ENCODE data around the gene CLEC4G.
"Not testable (repeated sequence)": the region's sequence is repeated elsewhere in the genome, so short reads cannot be mapped to it uniquely, and the experiment has no call there.

The CLEC4G gene

DNA sequence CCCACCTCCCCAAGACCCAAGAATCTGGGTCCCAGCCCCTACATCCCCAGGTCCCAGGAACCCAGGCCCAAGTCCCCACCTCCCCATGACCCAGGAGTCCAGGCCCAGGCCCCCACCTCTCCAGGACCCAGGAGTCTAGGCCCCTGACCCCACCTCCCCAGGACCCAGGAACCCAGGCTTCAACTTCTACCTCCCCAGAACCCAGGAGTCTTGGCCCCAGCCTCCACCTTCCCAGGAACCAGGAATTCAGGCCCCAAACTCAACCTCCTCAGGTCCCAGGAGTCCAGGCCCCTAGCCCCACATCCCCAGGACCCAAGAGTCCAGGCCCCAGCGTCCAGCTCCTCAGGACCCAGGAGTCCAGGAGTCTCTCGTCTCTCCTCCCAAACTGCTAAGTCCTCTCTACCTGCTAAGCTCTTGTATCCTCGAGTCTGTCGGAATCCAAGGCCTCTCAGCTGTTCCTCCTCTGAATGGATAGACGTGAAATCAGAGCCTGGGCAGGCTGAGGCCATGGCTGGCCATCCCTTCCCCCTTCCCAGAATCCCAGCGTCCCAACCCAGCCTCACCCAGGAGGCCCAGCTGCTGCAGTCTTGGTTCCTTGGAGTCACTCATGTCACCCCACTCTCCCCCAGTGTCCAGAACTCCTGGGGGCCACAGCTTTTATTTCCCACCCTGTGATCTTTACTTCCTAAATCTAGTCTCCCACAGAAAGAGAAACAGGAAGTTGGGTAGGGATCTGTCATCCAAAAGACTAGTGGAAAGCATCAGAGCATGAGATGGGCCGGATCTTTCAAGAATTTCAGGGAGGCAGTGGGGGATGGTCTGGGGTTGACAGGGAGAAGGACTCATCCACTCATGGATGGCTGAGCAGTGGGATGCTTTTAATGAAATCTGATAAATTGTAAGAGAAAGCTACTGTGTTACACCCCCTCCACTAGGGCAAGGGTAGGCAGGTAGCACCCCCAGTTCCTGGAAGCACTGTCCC lies 15.3 kb upstream of the CLEC4G start, which contains the start of gene CD209:
CD209 (minus strand) TSS at position 632 of the 982 bp plus-strand sequence; CDS start at position 609, 23 bp downstream.
- Histone ChIP-seq H3K9me3 (ENCODE audit: control insufficient read depth, insufficient read depth, low read depth, low read length) (no peaks in the 10 kb centered on the region; the same call in 1 of the 2 replicates), H3K36me3 (ENCODE audit: control insufficient read depth, insufficient read depth, low read length) (no peaks in the 10 kb centered on the region), H3K4me3 (ENCODE audit: low read depth, low read length) (no peak within 1 kb of the TSS), H3K9ac (ENCODE audit: low read length) (no peak within 1 kb of the TSS), H3K4me1 (ENCODE audit: control insufficient read depth, insufficient read depth, low read length) (peaks cover 7% of the 10 kb centered on the region; the same call in 1 of the 2 replicates), H3K27ac (ENCODE audit: low read depth, low read length) (no peak within 1 kb of the TSS), H3K27me3 (ENCODE audit: control insufficient read depth, insufficient read depth, low read length) (peaks cover 34% of the 10 kb centered on the region)

GRCh38 chr19:7746306-7746705 lies 14.4 kb upstream of the CLEC4G start:
- H3K9ac ChIP-seq (ENCODE audit: low read length); H3K4me1 ChIP-seq (ENCODE audit: control insufficient read depth, insufficient read depth, low read length); H3K9me3 ChIP-seq (ENCODE audit: control insufficient read depth, insufficient read depth, low read depth, low read length); H3K4me3 ChIP-seq (ENCODE audit: low read depth, low read length); H3K27ac ChIP-seq (ENCODE audit: low read depth, low read length); H3K36me3 ChIP-seq (ENCODE audit: control insufficient read depth, insufficient read depth, low read length): not testable (repeated sequence)
- peaks cover 39% of the 10 kb centered on the region for H3K27me3 ChIP-seq (ENCODE audit: control insufficient read depth, insufficient read depth, low read length)

DNA sequence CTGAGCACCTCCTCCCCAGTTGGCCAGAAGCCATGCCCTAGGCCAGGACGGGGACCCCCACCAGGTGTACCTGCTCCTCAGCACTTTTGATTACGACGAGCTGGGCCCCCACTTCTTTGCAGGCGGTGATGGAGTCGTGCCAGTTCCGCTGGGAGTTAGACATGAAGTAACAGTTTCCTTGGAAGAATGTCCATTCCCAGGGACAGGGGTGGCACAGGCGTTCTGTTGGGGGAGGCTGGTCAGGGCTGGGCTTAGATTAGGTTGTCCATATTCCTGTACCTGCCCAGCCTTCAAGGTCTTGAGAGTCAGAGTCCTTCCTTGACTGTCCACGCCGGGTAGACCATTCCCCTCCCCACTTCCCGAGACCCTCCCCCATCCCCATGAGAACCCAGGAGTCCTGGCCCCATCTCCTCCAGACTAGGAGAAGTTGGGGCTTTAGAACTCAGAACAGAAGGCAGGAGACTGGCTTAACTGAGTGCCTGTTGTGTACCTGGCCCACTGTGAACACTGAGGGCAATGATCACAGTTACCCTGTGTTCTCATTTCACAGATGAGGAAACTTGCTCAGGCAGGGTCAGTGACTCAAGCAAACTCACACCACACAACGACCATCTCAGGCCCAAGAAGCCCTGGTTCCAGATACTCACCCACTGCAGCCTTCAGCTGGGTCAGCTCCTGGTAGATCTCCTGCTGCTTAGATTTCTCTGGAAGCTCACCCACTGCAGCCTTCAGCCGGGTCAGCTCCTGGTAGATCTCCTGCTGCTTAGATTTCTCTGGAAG lies 13.2 kb upstream of the CLEC4G start:
- H3K9me3 ChIP-seq (ENCODE audit: control insufficient read depth, insufficient read depth, low read depth, low read length) = no peaks in the 10 kb centered on the region; the same call in 1 of the 2 replicates

GRCh38 chr19:7744199-7744786 lies 12.4 kb upstream of the CLEC4G start:
- Histone ChIP-seq H3K27me3 (ENCODE audit: control insufficient read depth, insufficient read depth, low read length) (peaks cover 50% of the 10 kb centered on the region), H3K9ac (ENCODE audit: low read length) (no peak overlapping the region), H3K4me3 (ENCODE audit: low read depth, low read length) (no peak overlapping the region)

More for the DNA sequence above, 13.2 kb upstream of the CLEC4G start:
- no peak overlapping the region for H3K9ac ChIP-seq (ENCODE audit: low read length)
- no peak overlapping the region for H3K27ac ChIP-seq (ENCODE audit: low read depth, low read length)
- H3K4me3 ChIP-seq (ENCODE audit: low read depth, low read length) = no peak overlapping the region
- peaks cover 43% of the 10 kb centered on the region for H3K27me3 ChIP-seq (ENCODE audit: control insufficient read depth, insufficient read depth, low read length)
- H3K4me1 ChIP-seq (ENCODE audit: control insufficient read depth, insufficient read depth, low read length) = peaks cover 7% of the 10 kb centered on the region; the same call in 1 of the 2 replicates
- H3K36me3 ChIP-seq (ENCODE audit: control insufficient read depth, insufficient read depth, low read length) = no peaks in the 10 kb centered on the region

GRCh38 chr19:7743425-7743841 lies 11.5 kb upstream of the CLEC4G start:
- Histone ChIP-seq H3K27me3 (ENCODE audit: control insufficient read depth, insufficient read depth, low read length) (peaks cover 58% of the 10 kb centered on the region), H3K9ac (ENCODE audit: low read length) (no peak overlapping the region), H3K36me3 (ENCODE audit: control insufficient read depth, insufficient read depth, low read length) (no peaks in the 10 kb centered on the region), H3K27ac (ENCODE audit: low read depth, low read length) (no peak overlapping the region), H3K4me3 (ENCODE audit: low read depth, low read length) (no peak overlapping the region), H3K9me3 (ENCODE audit: control insufficient read depth, insufficient read depth, low read depth, low read length) (no peaks in the 10 kb centered on the region), H3K4me1 (ENCODE audit: control insufficient read depth, insufficient read depth, low read length) (peaks cover 7% of the 10 kb centered on the region; the same call in 1 of the 2 replicates)

More at GRCh38 chr19:7744199-7744786, 12.4 kb upstream of the CLEC4G start:
- Histone ChIP-seq H3K9me3 (ENCODE audit: control insufficient read depth, insufficient read depth, low read depth, low read length) (no peaks in the 10 kb centered on the region), H3K36me3 (ENCODE audit: control insufficient read depth, insufficient read depth, low read length) (no peaks in the 10 kb centered on the region), H3K4me1 (ENCODE audit: control insufficient read depth, insufficient read depth, low read length) (peaks cover 7% of the 10 kb centered on the region; the same call in 1 of the 2 replicates), H3K27ac (ENCODE audit: low read depth, low read length) (no peak overlapping the region)

DNA sequence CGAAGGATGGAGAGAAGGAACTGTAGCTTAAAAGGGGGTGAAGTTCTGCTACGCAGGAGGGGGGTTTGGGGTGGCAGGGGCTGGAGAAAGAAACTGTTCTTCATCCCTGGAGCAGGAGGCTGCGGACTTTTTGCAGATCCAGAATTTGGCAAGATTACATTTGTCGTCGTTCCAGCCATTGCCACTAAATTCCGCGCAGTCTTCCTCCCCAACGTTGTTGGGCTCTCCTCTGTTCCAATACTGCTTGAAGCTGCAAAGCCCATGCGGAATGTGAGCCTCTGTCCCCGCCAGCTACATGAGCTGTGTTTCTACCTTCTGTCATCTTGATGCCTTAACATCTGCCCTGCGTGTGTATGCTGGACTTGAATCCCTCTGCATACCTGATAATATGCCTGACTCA lies 11.1 kb upstream of the CLEC4G start:
- no peak overlapping the region for H3K9ac ChIP-seq (ENCODE audit: low read length)
- peaks cover 58% of the 10 kb centered on the region for H3K27me3 ChIP-seq (ENCODE audit: control insufficient read depth, insufficient read depth, low read length)
- no peaks in the 10 kb centered on the region for H3K36me3 ChIP-seq (ENCODE audit: control insufficient read depth, insufficient read depth, low read length)
- no peaks in the 10 kb centered on the region for H3K9me3 ChIP-seq (ENCODE audit: control insufficient read depth, insufficient read depth, low read depth, low read length)
- no peak overlapping the region for H3K27ac ChIP-seq (ENCODE audit: low read depth, low read length)
- no peak overlapping the region for H3K4me3 ChIP-seq (ENCODE audit: low read depth, low read length)
- H3K4me1 ChIP-seq (ENCODE audit: control insufficient read depth, insufficient read depth, low read length) = peaks cover 7% of the 10 kb centered on the region; the same call in 1 of the 2 replicates

DNA sequence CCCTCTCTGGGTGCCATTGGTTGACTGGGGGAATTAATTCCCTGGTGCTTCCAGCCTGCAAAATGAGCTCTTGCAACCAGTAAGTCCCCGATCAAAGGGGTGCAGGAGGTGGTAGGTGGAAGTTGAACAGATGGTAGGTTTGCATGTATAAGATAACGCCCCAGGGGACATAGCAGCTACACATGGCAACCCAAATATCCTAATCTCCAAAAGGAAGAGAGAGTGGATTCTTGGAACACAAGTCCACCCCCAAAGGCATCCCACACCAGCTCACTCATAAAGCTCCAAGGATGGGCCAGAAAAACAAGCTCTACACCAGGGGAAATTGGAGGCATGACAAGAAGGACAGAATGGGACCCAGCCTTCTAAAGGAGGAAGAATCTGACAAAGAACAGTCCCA lies 10.7 kb upstream of the CLEC4G start:
- Histone ChIP-seq H3K27me3 (ENCODE audit: control insufficient read depth, insufficient read depth, low read length) (peaks cover 58% of the 10 kb centered on the region), H3K27ac (ENCODE audit: low read depth, low read length) (no peak overlapping the region), H3K36me3 (ENCODE audit: control insufficient read depth, insufficient read depth, low read length) (no peaks in the 10 kb centered on the region), H3K9ac (ENCODE audit: low read length) (no peak overlapping the region), H3K9me3 (ENCODE audit: control insufficient read depth, insufficient read depth, low read depth, low read length) (no peaks in the 10 kb centered on the region), H3K4me1 (ENCODE audit: control insufficient read depth, insufficient read depth, low read length) (peaks cover 5% of the 10 kb centered on the region; the same call in 1 of the 2 replicates), H3K4me3 (ENCODE audit: low read depth, low read length) (no peak overlapping the region)

DNA sequence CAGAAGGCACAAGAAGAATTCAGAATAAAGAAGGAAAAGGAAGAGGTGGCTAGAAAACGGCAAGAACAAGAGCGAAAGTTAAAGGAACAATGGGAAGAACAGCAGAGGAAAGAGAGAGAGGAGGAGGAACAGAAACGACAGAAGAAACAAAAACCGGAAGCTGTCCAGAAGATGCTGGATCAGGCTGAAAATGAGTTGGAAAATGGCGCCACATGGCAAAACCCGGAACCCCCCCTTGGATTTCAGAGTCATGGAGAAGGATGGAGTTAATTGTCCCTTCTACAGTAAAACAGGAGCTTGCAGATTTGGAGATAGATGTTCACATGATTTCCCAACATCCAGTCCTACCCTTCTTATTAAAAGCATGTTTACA lies 8.8 kb upstream of the CLEC4G start:
- no peaks in the 10 kb centered on the region for H3K36me3 ChIP-seq (ENCODE audit: control insufficient read depth, insufficient read depth, low read length)
- peaks cover 72% of the 10 kb centered on the region for H3K27me3 ChIP-seq (ENCODE audit: control insufficient read depth, insufficient read depth, low read length)

DNA sequence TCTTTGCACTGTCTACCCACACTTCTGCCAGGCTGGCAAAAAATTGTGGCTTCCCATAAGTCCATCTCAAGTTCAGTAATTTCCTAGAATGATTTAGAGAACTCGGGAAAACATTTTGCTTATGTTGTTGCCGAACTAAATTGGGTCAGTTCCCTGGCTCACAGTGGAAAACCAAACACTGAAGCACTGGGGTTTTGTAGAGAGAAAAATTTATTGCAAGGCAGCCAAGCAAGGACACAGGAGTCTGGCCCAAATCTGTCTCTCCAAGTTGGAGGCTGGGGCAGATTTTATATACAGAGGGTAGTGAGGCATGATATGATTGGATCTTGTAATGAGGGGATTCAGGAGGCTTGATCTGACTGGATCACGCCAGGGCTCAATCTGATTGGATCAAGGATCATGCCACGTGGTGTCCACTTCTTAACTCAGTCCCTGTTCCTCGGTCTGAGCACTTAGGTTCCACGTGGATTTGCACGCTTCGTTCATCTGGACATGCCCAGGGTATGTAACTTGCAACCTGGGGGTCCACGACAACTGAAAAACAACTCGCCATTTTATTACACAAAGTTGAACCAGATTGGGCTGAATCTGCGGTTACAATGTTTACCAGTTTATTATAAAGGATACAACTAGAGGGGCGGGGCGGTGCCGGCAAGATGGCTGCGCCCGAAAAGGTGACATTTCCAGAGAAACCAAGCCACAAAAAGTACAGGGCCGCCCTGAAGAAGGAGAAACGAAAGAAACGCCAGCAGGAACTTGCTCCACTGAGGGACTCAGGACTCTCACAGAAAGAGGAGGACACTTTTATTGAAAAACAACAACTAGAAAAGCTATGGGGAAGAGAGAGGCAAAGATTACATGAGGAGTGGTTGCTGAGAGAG lies 8.1 kb upstream of the CLEC4G start:
- H3K4me1 ChIP-seq (ENCODE audit: control insufficient read depth, insufficient read depth, low read length) = no peaks in the 10 kb centered on the region
- H3K9ac ChIP-seq (ENCODE audit: low read length) = no peak overlapping the region
- H3K27me3 ChIP-seq (ENCODE audit: control insufficient read depth, insufficient read depth, low read length) = peaks cover 76% of the 10 kb centered on the region
- no peaks in the 10 kb centered on the region for H3K9me3 ChIP-seq (ENCODE audit: control insufficient read depth, insufficient read depth, low read depth, low read length)
- H3K4me3 ChIP-seq (ENCODE audit: low read depth, low read length) = no peak overlapping the region
- no peak overlapping the region for H3K27ac ChIP-seq (ENCODE audit: low read depth, low read length)
- H3K36me3 ChIP-seq (ENCODE audit: control insufficient read depth, insufficient read depth, low read length) = no peaks in the 10 kb centered on the region

More for the DNA sequence above, 8.8 kb upstream of the CLEC4G start:
- Histone ChIP-seq H3K4me1 (ENCODE audit: control insufficient read depth, insufficient read depth, low read length) (no peaks in the 10 kb centered on the region), H3K9ac (ENCODE audit: low read length) (no peak overlapping the region), H3K9me3 (ENCODE audit: control insufficient read depth, insufficient read depth, low read depth, low read length) (no peaks in the 10 kb centered on the region), H3K4me3 (ENCODE audit: low read depth, low read length) (no peak overlapping the region), H3K27ac (ENCODE audit: low read depth, low read length) (no peak overlapping the region)

GRCh38 chr19:7739211-7739755 lies 7.4 kb upstream of the CLEC4G start:
- Histone ChIP-seq H3K9ac (ENCODE audit: low read length) (no peak overlapping the region), H3K27me3 (ENCODE audit: control insufficient read depth, insufficient read depth, low read length) (peaks cover 76% of the 10 kb centered on the region), H3K27ac (ENCODE audit: low read depth, low read length) (no peak overlapping the region), H3K4me1 (ENCODE audit: control insufficient read depth, insufficient read depth, low read length) (no peaks in the 10 kb centered on the region), H3K4me3 (ENCODE audit: low read depth, low read length) (no peak overlapping the region), H3K9me3 (ENCODE audit: control insufficient read depth, insufficient read depth, low read depth, low read length) (no peaks in the 10 kb centered on the region), H3K36me3 (ENCODE audit: control insufficient read depth, insufficient read depth, low read length) (no peaks in the 10 kb centered on the region)
